Measurements from ENCODE around the gene IGF2R. TPM values are rescaled to one million over a fixed set of nuclear protein-coding genes. Genes with fewer than 3 reads are reported as not detected.

Gene IGF2R
- total RNA-seq, 1 donor from 2014 or later: 144 TPM

- peaks cover 8% of the 10 kb centered on the region for H3K9me3 Mint-ChIP-seq (ENCODE audit: low read depth)
- H3K36me3 Mint-ChIP-seq (ENCODE audit: insufficient read depth): no peaks in the 10 kb centered on the region
- no peak for TF ChIP-seq CTCF (IDR thresholded peaks at IDR 0.05; ENCODE audit: unreplicated experiment)
- no peaks in the 10 kb centered on the region for H3K4me1 Mint-ChIP-seq (ENCODE audit: low read depth)
- no peak overlapping the region for H3K4me3 Mint-ChIP-seq (ENCODE audit: low read depth)
- H3K27ac Mint-ChIP-seq: no peak overlapping the region
- DNase-seq (ENCODE audit: low spot score, unreplicated experiment): no peak
- H3K27me3 Mint-ChIP-seq: peaks cover 6% of the 10 kb centered on the region
Measured at GRCh38 chr6:159943968-159944598, 24.8 kb upstream of the IGF2R start.

DNA sequence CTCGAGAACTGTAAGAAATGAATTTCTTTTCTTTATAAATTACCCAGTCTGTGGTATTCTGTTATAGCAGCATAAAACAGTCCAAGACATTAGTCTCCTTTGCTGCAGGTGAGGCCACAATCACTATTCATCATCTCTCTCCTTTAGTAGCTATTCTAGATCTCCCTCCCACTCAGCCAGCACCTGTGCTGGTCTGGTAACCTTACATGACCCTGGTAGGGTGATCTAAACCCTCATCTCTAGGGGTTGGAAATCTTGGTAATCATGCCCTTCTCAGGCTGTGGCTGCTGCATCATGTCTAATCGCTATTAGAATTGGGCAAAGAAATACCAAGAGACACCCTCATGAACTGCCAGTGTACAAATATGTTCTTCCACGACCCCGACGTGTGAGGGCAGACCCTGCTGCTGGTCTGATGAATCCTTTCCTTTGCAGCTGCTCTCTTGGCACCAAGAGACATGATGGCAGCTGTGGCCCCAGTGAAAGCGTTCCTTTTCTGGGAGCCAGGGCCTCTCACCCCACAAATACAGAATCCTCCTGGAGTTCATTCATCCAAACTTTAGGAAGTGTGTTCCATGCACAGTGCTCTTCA is 23.0 kb upstream of the IGF2R start:
- Mint-ChIP-seq H3K27ac (no peak overlapping the region), H3K4me1 (ENCODE audit: low read depth) (no peaks in the 10 kb centered on the region), H3K4me3 (ENCODE audit: low read depth) (no peak overlapping the region), H3K27me3 (peaks cover 6% of the 10 kb centered on the region), H3K36me3 (ENCODE audit: insufficient read depth) (no peaks in the 10 kb centered on the region), H3K9me3 (ENCODE audit: low read depth) (peaks cover 8% of the 10 kb centered on the region)
- no peak for TF ChIP-seq CTCF (IDR thresholded peaks at IDR 0.05; ENCODE audit: unreplicated experiment)
- DNase-seq (ENCODE audit: low spot score, unreplicated experiment): no peak

DNA sequence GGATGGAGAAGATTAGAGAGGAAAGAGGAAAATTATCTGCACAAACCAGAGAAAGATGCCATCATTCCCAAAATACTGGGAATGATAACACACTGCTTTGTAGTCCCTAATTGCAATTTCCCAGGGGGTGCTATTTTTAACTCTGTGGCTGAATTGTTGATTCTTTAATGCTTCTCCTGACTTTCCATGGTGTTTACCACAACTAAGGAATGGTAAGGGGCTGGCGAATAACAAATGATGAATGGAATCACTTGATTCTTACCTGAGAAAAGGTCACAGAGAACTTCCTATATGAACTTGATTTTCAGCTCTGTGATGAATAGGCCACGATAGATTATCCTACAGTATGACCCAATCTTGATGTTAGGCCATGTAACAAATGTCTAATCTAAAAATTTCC is 22.0 kb upstream of the IGF2R start:
- no peak for DNase-seq (ENCODE audit: low spot score, unreplicated experiment)
- TF ChIP-seq CTCF (IDR thresholded peaks at IDR 0.05; ENCODE audit: unreplicated experiment): no peak
- no peaks in the 10 kb centered on the region for H3K4me1 Mint-ChIP-seq (ENCODE audit: low read depth)
- peaks cover 8% of the 10 kb centered on the region for H3K9me3 Mint-ChIP-seq (ENCODE audit: low read depth)
- peaks cover 5% of the 10 kb centered on the region for H3K27me3 Mint-ChIP-seq
- no peak overlapping the region for H3K27ac Mint-ChIP-seq
- no peak overlapping the region for H3K4me3 Mint-ChIP-seq (ENCODE audit: low read depth)
- no peaks in the 10 kb centered on the region for H3K36me3 Mint-ChIP-seq (ENCODE audit: insufficient read depth)

DNA sequence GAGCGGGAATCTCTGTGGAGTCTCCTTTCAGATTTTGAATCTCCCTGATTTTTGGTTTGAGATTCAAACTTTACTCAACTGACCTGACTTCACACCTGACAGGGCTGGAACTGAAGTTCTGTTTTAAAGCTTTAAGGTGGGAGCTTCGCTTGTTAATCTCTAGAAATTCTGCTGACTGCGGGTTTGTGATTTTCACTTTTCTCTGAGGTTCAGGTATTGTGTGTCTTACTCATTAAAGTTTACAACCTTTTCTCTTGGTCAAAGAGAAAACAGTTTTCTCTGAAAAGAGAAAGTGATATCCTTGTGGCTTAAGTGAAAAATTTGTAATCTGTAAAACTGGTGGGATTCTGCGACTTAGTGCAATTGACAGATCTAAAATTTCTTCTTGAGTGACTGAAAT is 20.7 kb upstream of the IGF2R start:
- Mint-ChIP-seq H3K27ac (no peak overlapping the region), H3K4me3 (ENCODE audit: low read depth) (no peak overlapping the region), H3K36me3 (ENCODE audit: insufficient read depth) (no peaks in the 10 kb centered on the region), H3K27me3 (no peaks in the 10 kb centered on the region), H3K4me1 (ENCODE audit: low read depth) (no peaks in the 10 kb centered on the region), H3K9me3 (ENCODE audit: low read depth) (peaks cover 8% of the 10 kb centered on the region)
- no peak for TF ChIP-seq CTCF (IDR thresholded peaks at IDR 0.05; ENCODE audit: unreplicated experiment)
- no peak for DNase-seq (ENCODE audit: low spot score, unreplicated experiment)

GRCh38 chr6:159951772-159952171 is 17.1 kb upstream of the IGF2R start:
- H3K27ac Mint-ChIP-seq: no peak overlapping the region
- H3K27me3 Mint-ChIP-seq: no peaks in the 10 kb centered on the region

More at GRCh38 chr6:159951772-159952171, 17.1 kb upstream of the IGF2R start:
- no peaks in the 10 kb centered on the region for H3K9me3 Mint-ChIP-seq (ENCODE audit: low read depth)
- TF ChIP-seq CTCF (IDR thresholded peaks at IDR 0.05; ENCODE audit: unreplicated experiment): no peak
- H3K4me1 Mint-ChIP-seq (ENCODE audit: low read depth): no peaks in the 10 kb centered on the region
- H3K4me3 Mint-ChIP-seq (ENCODE audit: low read depth): no peak overlapping the region
- no peaks in the 10 kb centered on the region for H3K36me3 Mint-ChIP-seq (ENCODE audit: insufficient read depth)
- DNase-seq (ENCODE audit: low spot score, unreplicated experiment): no peak
